AG20443 (cell line): ENCODE results near the gene PPP1R2.
A peak's percentile ranks its signal among the peaks of the same experiment; 100 is the strongest.

Source experiments
- DNase-seq: peaks from one replicate; pipeline ENCODE4 v3.0.0; 2012; ENCODE audit warnings: low spot score, mixed read lengths

Gene PPP1R2

DNA sequence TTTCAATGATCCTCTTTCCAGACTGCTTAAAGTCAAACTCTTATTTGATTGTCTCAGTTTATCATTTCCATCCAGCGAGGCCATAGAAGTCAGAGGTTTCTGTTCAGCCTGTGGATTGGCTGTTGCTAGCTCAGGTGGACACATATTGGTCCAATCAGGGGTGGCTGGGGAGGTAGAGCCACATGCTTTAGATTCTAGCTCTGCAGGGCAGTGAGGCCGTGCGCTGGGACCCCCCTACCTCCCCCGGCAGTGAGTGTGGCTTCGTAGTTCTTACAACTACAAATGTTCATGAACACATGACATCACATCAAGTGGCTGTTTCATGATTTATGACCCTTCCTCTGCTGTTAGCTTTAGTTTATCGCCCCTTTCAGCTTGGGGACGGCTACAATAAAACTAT is 22.6 kb upstream of the PPP1R2 start:
- DNase-seq: no peak

DNA sequence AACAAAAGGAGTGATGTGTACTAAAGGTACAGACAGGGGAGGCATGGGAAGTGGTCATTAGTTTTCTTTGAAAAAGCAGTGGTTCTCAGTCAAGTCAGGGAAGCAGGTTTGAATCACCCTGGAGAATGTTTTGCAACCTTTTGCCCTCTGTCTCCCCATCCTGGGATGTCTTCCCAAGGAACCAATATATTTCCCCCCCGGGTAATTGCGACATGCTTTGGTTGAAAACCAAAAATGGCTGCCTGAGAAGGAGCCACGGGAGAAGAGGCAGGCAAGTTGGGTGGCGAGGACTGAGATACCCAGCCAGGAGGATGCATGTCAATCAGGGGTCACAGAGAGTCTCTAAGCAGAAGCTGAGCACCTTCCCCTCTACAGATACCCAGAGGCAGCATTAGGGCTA is 20.2 kb upstream of the PPP1R2 start:
- no peak for DNase-seq

DNA sequence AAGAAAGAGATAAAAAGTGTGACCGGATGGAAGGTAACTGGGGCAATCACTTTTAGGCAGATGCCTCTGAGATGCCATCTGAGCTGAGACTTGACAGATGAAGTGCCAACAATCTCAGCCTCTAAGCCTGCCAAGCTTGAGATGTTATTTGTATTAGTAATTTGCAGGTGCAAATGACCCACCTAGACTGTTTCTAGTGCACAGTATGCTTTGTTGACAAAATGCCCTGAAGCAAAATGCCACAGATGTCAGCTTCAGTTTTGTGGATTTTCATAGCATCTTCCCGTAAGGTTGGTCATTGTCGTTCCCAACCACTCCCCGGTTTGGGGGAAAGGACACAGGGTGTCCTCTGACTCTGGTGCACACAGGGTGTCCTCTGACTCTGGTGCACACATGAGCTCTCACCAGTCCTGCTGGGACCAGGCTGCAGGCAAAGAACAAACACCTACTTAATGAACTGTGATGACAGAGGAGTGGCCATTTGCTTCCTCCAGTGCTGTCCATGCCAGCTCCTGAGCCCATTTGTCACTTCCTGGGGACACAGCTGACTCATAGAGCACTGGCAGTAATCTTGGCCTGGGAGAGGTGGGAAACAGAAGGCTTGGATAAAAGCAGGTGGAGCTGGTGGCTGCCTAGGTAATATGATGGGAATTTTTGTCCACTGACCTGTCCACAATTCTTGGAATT is 16.7 kb upstream of the PPP1R2 start:
- DNase-seq: no peak

DNA sequence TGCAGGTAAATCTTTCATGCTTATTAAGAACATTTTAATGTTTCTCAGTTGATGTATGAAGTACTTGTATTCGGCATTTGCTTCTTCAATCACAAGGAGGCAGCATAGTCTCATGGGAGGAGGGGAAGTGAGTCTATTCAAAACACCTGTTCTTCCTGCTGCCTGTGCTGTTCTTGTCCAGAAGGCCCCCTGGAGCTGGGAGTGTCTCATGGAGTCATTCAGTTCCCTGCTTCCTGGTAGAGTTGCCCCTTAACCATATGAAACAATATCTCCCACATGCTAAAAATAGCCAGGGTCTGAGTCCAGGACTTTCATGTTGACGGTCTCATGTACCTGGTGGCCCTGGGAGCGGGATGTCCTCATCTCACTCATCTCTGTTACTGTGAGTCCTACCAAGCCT is 15.5 kb upstream of the PPP1R2 start:
- no peak for DNase-seq

DNA sequence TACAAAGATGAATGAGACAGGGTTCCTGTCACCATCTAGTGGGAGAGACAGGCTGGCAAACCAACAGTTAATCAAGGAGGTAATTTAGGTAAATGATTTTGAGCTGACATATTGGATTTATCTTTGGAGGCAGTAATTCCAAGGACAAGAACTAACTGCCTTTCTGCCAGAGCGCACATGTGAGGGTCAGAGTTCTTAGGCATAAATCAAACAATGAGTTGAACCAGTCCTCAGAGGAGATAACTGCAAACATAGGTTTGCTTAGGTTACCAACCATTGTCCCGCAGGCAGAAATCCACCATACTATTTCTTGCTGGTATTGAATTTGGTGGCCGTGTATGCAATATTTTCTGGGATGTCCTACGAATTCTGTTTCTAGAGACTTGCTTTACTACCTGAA is 14.2 kb upstream of the PPP1R2 start:
- no peak for DNase-seq

DNA sequence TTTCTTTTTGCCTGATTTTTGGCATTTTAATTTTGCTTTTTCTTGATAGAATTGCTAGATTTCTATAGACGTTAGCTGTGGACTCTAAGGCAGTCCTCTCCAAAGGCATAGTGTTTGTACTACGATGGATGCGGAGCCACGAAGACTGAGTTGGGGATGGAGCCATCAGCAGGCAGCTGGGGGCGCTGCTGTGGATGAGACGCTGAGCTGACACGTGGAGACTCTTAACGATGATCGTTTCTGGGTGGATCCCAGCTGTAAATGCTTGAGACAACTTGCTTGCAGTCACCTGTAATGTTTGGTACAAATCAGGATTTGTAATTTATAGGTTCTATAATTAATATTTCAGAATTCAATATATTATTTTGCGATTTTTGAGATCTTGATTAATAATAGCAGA is 13.3 kb upstream of the PPP1R2 start:
- DNase-seq: peak; percentile 33

DNA sequence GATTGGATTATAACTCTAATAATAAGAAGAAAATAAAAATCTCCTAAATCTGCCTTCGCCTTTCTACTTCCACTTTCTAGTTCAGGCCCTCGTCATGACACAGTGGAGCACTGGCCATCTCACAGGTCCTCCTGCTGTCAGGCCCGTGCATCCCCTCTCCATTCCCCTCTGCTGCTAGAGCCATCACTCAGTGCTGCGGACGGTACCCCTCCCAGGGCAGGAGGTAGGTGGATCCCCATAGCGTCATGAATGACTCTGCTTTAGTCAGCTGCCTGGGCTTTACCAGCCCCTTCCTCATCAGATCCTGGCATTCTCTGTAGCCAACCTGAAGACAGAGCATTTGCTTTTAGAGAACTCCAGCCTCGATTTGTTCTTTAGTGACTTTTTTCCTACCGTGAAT is 12.0 kb upstream of the PPP1R2 start:
- DNase-seq: no peak

DNA sequence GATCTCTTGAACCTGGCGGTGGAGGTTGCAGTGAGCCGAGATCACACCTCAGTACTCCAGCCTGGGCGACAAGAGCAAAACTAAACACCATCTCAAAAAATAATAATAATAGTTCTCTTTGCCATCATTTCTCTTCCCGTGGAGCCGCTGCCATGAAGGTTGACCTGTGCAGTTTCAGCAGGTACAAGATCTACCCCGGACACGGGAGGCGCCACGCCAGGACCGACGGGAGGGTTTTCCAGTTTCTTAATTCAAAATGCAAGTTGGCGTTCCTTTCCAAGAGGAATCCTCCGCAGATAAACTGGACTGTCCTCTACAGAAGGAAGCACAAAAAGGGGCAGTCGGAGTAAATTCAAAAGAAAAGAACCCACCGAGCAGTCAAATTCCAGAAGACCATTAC is 11.3 kb upstream of the PPP1R2 start:
- no peak for DNase-seq

DNA sequence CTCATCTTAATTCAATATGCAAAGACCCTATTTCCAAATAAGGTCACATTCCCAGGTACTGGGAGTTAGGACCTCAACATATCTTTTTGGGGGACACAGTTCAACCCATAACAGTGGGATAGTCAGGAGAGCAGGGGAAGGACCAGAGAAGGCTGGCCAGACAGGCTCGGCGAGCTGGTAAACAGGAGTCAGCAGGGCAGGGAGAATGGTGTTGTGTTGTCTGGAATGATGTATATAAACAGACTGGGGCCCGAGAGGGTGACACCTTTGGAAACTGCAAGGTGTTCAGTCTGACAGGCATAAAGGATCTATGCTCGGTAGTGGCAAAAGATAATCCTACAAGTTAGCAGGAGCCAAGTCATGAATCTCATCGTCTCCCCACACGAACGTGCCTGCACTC is 10.1 kb upstream of the PPP1R2 start:
- DNase-seq: no peak

DNA sequence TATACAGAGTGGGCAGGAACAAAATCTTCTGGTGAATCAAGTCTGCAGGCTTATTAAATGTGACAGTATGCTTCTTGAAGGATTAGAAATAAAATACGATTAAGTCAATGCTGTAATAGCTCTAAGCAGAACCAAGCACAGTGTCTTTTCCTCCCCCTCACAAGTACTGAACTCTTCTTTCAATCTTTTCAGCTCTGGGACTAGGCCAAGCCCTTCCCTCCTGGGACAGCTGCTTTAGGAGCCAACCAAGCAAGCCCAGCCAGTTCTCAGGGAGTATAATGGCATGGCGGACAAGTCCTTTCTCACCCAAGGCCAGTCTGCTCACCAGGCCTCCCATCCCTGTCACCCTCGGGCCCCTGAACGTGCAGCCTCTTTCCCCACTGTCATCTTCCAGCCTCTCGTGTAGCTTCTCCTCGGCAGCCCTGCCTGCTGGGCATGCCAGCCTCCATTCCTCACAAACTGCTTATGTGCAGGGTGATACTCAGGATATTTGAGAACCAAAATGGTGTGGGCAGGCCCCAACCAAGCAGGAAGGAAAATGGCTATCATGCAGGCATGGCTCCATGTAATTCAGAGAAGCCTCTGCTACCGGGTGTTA is 8.4 kb upstream of the PPP1R2 start:
- DNase-seq: no peak

DNA sequence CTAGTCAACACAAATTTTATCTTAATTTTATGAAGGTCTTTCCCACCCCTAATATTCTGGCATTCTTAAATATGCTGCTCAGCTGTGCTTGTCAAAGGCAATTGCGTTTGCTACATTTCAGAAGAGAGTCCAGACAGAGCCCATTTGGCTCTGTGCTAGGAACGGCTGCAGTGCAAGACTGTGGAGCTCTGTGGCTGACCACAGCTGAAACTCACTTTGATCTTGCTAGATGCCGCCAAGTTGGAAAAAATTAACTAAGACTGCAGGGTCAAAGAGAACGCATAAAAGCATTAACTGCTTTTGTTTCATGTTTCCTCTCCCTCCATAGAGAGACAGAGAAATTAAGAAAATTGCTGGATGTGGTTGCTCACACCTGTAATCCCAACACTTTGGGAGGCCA is 7.6 kb upstream of the PPP1R2 start:
- DNase-seq: no peak

DNA sequence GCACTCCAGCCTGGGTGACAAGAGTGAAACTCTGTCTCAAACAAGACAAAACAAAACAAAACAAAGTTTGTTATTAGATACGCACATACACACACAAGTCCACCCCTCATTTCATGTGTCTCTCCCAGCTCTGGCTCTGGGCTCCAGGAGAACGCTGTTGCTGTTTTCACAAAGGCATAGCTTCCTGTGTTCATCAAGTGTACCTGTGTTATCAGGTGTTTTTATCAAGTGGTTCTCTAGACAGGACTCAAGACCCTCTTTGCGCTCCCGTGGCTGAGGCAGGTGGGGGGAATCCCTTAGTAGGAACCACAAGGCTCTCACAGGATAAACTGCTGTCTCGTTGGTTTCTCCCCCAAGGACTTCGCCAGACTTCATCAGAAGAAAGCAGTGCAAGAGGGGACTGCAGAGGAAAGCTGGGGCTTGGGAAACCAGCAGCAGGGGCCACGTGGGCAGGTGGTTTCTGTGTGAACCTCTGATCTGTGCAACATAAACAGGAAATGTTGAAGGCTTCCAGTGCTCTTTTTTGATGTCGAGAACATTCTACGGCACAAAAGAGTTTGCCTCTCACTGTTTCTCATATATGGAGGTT is 6.9 kb upstream of the PPP1R2 start:
- DNase-seq: no peak

DNA sequence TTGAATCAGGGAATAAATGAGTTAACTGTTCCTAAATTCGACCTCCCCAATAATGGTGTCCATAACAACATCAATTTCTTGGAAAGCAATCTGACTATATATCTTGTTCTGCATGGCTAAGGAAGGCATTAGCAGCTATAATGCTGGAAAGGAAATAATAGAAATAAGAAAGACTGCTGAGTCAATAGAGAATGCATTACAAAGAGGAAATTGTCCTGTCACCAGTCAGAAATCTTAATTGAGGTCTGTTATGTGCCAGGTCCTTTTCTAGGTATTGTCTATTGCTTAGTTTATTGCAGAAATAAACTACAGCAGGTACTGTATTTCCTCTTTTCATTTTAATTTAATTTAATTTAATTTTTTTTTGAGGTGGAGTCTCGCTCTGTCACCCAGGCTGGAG is 5.9 kb upstream of the PPP1R2 start:
- DNase-seq: no peak

DNA sequence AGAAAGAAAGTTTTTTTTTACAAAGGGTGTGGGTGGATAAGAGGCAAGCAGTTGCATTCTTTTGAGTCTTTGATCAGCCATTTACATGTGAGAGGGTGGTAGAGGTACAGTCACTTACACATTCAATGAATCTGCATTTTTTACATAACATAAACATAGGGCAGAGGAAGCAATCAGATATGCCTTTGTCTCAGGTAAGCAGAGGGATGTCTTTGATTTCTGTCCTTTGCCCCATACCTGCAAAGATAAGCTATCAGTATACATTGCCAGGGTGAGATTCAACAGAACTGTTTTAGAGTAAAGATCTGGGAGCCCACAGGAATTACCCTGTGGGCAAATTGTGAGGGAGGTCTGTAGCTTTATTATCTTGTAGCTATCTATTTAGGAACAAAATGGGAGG is 5.4 kb upstream of the PPP1R2 start:
- DNase-seq: no peak

DNA sequence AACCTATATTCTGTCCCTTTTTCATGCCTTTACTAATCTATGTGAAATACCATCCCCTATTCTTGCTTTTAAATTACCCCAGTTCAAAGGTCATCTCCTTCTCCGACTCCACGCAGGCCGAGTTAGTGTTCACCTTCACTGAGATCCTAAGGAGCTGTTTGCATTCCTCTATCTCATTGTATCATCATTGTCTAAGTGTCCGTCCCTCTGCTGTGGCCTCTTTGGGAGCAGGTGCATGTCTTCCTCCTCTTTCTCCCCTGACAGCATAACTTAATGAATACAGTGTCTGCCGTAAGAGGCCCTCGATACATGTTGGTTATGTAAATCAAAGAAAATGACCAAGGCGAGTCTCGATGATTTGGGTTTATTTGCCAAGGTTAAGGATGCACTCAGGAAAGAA is 4.9 kb upstream of the PPP1R2 start:
- no peak for DNase-seq

DNA sequence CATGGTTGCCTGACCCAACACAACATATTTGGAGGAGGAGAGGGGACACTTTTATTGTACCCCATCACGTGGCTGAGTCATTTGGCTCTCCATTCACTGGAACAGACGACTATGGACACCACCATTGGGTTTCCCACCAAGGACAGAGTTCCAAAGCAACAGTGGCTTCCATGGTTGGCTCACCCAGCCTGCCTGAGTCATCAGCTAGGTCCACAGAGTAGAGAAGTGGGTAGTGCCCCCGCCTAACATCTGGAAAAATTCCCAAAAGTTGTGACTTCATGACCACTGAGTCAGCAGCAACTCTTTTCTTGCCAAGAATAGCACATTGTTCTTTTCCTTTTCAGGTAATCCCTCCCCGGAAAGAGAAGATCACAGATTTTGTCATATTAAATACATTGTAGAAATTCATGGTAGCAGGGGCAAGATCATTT is 3.0 kb upstream of the PPP1R2 start:
- peak; percentile 84 for DNase-seq

DNA sequence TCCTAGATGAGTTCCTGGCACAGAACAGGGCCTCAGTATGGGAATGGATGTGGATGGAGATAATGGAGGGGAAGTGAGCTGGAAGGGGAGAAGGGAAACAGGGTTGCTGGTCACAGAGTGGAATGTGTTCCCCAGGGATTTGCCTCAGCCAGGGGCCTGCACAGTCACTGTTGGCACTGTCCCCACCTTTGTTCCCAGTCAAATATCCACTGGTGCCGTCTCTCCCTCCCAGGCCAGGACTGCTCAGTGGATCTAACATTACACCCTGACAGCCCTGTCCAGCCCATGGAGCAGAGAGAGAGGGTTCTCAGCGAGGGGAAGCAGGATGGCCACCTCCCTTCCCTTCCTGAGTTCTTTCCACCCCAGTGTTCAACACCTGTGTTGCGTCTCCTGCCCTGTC is 1.5 kb upstream of the PPP1R2 start:
- no peak for DNase-seq

DNA sequence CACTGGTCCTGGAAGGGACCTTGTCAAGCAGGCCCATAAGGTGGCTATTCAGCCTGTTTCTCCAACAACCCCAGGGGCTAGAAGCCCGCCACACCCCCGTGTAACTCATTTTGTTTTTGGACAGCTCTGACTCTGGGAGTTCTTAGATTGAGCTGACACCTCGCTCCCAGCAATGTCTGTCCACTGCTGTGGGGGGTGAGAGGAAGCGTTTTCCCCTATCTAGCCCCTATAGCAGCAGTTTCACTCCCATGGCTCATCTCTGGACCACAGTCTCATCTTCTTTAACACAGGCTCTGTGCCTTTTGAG is 1.1 kb upstream of the PPP1R2 start:
- DNase-seq: no peak

DNA sequence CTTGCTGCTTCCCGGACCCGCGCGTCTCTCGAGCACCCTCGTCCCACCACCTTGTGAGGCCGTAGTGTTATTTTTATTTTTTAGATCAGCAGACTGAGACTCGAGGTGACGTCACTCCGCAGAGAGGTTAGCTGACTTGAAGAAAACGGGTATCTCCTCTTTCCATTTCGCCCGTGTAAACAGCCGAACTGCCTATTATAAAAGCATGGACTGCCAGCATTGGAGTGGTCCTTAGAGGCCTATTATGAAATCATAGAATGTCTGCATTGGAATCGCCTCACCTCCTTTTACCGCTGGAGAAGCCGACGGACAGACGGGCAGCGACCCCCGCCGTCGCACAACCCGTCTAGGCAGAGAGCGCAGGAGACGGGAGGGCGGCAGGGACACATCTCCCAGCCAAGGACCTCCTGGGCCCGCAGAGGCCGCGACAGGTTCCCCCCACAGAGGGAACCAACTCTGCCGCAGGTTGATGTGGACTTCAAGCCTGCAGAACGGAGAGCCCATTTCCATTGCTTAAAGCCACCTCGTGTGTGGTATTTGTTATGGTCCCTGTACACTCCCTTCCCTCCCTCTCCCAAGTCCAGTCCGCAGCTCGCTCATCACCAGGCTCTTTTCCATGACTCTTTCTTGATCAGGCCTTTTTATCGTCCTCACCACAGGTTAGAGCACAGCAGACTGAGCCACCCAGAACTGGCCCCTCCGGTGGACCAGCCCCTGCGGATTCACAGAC is 540 bp upstream of the PPP1R2 start:
- DNase-seq: no peak

DNA sequence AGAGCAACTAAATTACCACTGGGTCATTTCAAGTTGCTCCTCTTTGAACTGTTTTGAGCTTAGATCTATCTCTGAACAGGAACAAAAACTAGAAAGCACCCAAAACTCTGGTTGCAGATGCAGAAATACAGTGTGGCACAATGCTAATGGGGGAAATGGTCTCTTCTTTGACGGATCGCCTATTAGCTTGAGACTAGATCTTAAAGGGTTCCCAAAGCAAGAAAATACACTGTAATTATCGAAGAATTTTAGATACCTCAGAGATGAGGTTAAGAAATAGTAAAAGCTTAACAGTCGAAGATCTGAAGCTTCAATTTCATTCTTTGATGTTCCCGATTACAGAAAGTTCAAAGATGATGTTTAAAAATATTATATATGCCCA is 818 bp downstream of the PPP1R2 start:
- DNase-seq: no peak

DNA sequence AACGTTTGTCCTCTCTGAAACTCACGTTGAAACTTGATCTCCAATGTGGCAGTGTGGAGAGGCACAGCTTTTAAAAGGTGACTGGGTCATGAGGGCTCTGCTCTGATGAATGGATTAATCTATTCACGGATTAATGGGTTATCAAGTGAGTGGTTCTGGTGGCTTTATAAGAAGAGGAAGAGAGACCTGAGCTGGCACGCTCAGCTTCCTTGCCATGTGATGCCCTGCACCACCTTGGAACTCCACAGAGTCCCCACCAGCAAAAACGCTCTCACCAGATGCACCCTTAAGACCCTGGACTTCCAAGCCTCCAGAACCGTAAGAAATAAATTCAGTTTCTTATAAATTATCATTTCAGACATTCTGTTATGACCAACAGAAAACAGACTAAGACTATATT is 2.6 kb downstream of the PPP1R2 start:
- DNase-seq: no peak

DNA sequence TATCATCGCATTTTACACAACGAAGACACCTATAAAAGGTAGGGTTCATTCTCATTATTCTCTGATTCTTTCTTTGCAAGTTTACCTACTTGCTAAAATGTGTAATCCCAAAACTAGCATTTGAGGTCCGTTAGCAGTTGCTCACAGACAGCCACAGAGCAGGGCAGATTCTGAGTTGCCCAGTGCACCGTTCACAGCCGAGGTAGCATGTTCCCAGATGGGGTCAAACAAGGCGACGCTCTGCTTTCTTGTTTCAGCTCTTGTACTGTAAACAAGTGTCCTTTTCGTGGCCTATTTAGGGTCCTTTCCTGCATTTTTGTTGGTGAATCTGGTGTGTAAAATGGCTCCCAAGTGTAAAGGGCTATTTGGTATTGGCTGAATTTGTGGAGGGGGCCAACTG is 3.1 kb downstream of the PPP1R2 start:
- DNase-seq: no peak

DNA sequence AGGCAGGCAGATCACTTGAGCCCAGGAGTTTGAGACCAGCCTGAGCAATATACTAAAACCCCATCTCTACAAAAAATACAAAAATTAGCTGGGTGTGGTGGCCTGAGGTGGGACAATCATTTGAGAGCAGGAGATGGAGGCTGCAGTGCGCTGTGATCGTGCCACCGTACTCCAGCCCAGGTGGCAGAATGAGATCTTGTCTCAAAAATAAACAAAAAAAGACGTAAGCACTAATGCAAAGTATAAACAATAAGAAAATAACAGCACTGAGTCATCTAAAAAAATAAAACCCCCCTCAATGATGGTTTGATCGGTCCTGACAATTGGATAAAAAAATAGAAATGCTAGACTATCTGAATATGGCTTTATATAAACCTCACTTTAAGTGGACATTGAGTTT is 3.6 kb downstream of the PPP1R2 start:
- no peak for DNase-seq

DNA sequence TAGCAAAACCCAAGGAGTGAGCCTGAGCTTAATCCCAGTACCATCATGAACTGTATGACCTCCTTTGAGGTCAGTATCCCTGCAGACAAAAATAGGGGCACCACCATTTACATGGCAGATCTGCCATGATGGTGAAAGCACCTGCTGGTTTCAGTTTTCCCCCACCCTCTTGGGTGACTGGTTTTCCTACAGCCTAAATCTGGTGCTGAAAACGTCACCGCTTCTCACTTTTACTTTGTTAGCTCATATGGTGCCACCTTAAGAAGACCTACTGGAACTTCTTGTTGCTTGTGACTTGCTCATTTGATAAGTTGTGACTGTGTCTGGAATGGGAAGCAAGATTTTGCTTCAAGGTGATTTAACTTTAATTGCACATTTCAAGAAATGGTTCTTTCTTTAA is 5.1 kb downstream of the PPP1R2 start:
- DNase-seq: no peak
